ENCODE data around the gene UBE2Q2. TPM values are rescaled to one million over a fixed set of nuclear protein-coding genes. Genes with fewer than 3 reads are reported as not detected.

The UBE2Q2 gene
- polyA plus RNA-seq, 1 donor (not counting 4 experiments of a cell fraction or from before 2014, with no cell fraction given): 33.9 TPM

DNA sequence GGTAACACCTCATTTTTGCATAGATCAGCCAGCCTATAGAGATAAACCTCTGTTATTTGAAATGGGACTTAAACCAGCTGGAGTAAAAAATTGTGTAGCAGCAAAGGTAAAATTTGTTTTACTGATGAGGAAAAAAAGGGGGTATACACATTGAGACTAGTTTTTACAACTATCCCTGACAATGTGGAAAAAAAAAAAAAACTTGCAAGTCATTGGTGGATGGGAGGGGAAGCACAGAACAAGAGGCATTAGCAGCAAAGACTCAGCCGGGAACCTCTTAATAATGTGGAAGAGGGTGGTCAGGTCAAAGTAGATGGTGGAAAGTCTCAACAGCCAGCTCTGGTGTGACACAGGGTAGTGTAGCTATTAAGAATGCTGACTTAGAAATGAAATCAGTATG lies 74.9 kb downstream of the UBE2Q2 start:
- Histone ChIP-seq H3K9me3 (ENCODE audit: control insufficient read depth, low read depth, low read length) (no peaks in the 10 kb centered on the region), H3K4me1 (ENCODE audit: control insufficient read depth, extremely low read depth, insufficient read depth, low read length) (peaks cover 13% of the 10 kb centered on the region), H3K27ac (ENCODE audit: control insufficient read depth, insufficient read depth, low read length) (no peak overlapping the region), H3K4me2 (ENCODE audit: control insufficient read depth, extremely low read depth, insufficient read depth, low read depth, low read length) (no peak overlapping the region), H3K4me3 (ENCODE audit: control insufficient read depth in 2 of 3, extremely low read depth in 1 of 3, insufficient read depth in 2 of 3, low read depth in 1 of 3, low read length in 3 of 3) (no peak overlapping the region), H3K36me3 (ENCODE audit: control insufficient read depth in 2 of 2, extremely low read depth in 1 of 2, insufficient read depth in 2 of 2, low read length in 2 of 2) (peaks cover 13 to 40% of the 10 kb centered on the region in 2 experiments), H3K79me2 (ENCODE audit: control insufficient read depth, insufficient read depth, low read length) (peaks cover 59% of the 10 kb centered on the region), H3K9me1 (ENCODE audit: control insufficient read depth, extremely low read depth, insufficient read depth, low read length) (peaks cover 7% of the 10 kb centered on the region), H2AFZ (ENCODE audit: control insufficient read depth, low read length) (no peak overlapping the region), H3K9ac (ENCODE audit: control insufficient read depth, extremely low read depth, insufficient read depth, low read length) (no peak overlapping the region), H3K27me3 (ENCODE audit: control insufficient read depth, extremely low read depth, insufficient read depth, low read length) (no peaks in the 10 kb centered on the region), H4K20me1 (ENCODE audit: control insufficient read depth, extremely low read depth, insufficient read depth, low read length) (peaks cover 6% of the 10 kb centered on the region)
- dilution Hi-C loops (cut with MboI; ENCODE audit: extremely low pct_ligation_motif_present, low sequenced_read_pairs): no loop called here
- no peak for TF ChIP-seq EZH2 (IDR thresholded peaks at IDR 0.05; ENCODE audit: low read length)
- no peak for TF ChIP-seq CTCF (optimal IDR thresholded peaks at IDR 0.05 in 1 of 3, IDR thresholded peaks at IDR 0.05 in 1 of 3, conservative IDR thresholded peaks at IDR 0.05 in 1 of 3; ENCODE audit: extremely low read depth in 1 of 3, insufficient read depth in 2 of 3, low read length in 3 of 3)
- no peak for FAIRE-seq
- no peak for DNase-seq (ENCODE audit: low read depth, low spot score)

GRCh38 chr15:75920079-75920478 lies 76.8 kb downstream of the UBE2Q2 start:
- Histone ChIP-seq H3K9ac (ENCODE audit: control insufficient read depth, extremely low read depth, insufficient read depth, low read length) (no peak overlapping the region), H3K79me2 (ENCODE audit: control insufficient read depth, insufficient read depth, low read length) (peaks cover 59% of the 10 kb centered on the region), H3K9me3 (ENCODE audit: control insufficient read depth, low read depth, low read length) (no peaks in the 10 kb centered on the region), H3K4me2 (ENCODE audit: control insufficient read depth, extremely low read depth, insufficient read depth, low read depth, low read length) (no peak overlapping the region), H3K9me1 (ENCODE audit: control insufficient read depth, extremely low read depth, insufficient read depth, low read length) (peaks cover 7% of the 10 kb centered on the region), H3K27ac (ENCODE audit: control insufficient read depth, insufficient read depth, low read length) (no peak overlapping the region), H3K4me3 (ENCODE audit: control insufficient read depth in 2 of 3, extremely low read depth in 1 of 3, insufficient read depth in 2 of 3, low read depth in 1 of 3, low read length in 3 of 3) (no peak overlapping the region), H2AFZ (ENCODE audit: control insufficient read depth, low read length) (no peak overlapping the region), H3K4me1 (ENCODE audit: control insufficient read depth, extremely low read depth, insufficient read depth, low read length) (peaks cover 28% of the 10 kb centered on the region), H3K27me3 (ENCODE audit: control insufficient read depth, extremely low read depth, insufficient read depth, low read length) (no peaks in the 10 kb centered on the region), H3K36me3 (ENCODE audit: control insufficient read depth in 2 of 2, extremely low read depth in 1 of 2, insufficient read depth in 2 of 2, low read length in 2 of 2) (peaks cover 6 to 32% of the 10 kb centered on the region in 2 experiments), H4K20me1 (ENCODE audit: control insufficient read depth, extremely low read depth, insufficient read depth, low read length) (peaks cover 6% of the 10 kb centered on the region)
- dilution Hi-C loops (cut with MboI; ENCODE audit: extremely low pct_ligation_motif_present, low sequenced_read_pairs): no loop called here
- DNase-seq (ENCODE audit: low read depth, low spot score): no peak
- FAIRE-seq: no peak
- TF ChIP-seq EZH2 (IDR thresholded peaks at IDR 0.05; ENCODE audit: low read length) (no peak), CTCF (optimal IDR thresholded peaks at IDR 0.05 in 1 of 3, IDR thresholded peaks at IDR 0.05 in 1 of 3, conservative IDR thresholded peaks at IDR 0.05 in 1 of 3; ENCODE audit: extremely low read depth in 1 of 3, insufficient read depth in 2 of 3, low read length in 3 of 3) (no peak)

All from keratinocyte (primary cell).